ENCODE data around the gene FBRSL1. TPM values are rescaled to one million over a fixed set of nuclear protein-coding genes. Genes with fewer than 3 reads are reported as not detected.

The FBRSL1 gene
- total and polyA plus RNA-seq, 2 of the 8 experiments (the other 6 are each of a cell fraction or from before 2014, with no cell fraction given) = 18.4 to 109 TPM

DNA sequence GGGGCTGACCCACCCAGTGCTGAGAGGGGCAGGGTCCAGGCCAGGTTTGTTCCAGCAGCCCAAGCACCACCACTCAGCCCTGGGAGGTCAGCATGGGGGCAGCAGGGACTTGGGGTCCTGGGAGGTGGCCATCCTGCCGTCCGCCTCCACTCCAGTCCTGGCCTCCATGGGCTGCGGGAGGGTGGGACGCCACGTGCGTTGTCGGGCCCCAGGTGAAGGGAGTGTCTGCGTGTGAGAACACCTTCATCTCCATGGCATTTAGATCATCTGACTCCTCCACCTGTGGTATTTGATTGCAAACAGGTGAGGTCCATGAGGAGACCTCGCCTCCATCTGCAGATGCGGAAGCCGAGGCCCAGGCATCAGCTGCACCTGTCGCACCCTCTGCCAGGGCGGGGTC lies 44.1 kb downstream of the FBRSL1 start:
- Histone ChIP-seq H3K9ac (replicated peaks in 1 of 4; ENCODE audit: extremely low read depth in 1 of 4, low read depth in 3 of 4, low read length in 3 of 4) (no peak overlapping the region), H3K4me3 (ENCODE audit: extremely low read depth in 1 of 4, insufficient read depth in 2 of 4, low read depth in 3 of 4, low read length in 4 of 4) (no peak overlapping the region), H2BK20ac (ENCODE audit: low read length) (no peak overlapping the region), H3K79me2 (ENCODE audit: control insufficient read depth in 1 of 2, insufficient read depth in 2 of 2, low read length in 2 of 2) (no peaks in the 10 kb centered on the region), H3K27ac (ENCODE audit: low read depth, low read length) (no peak overlapping the region), H4K8ac (ENCODE audit: extremely low read depth, insufficient read depth, low read length) (no peak overlapping the region), H3K4me1 (replicated peaks in 1 of 4; ENCODE audit: control insufficient read depth in 3 of 4, insufficient read depth in 4 of 4, low read length in 3 of 4) (no peaks in the 10 kb centered on the region), H3K9me3 (ENCODE audit: insufficient read depth in 2 of 2, low read depth in 1 of 2, low read length in 1 of 2) (peaks cover 58 to 86% of the 10 kb centered on the region in 2 experiments), H3K23ac (ENCODE audit: insufficient read length) (no peak overlapping the region), H2AFZ (ENCODE audit: low read length) (no peak overlapping the region), H3K23me2 (ENCODE audit: low read depth, low read length) (no peaks in the 10 kb centered on the region; the same call in 1 of the 2 replicates), H4K5ac (ENCODE audit: insufficient read length, low read depth, low read length) (no peak overlapping the region), H3K4me2 (ENCODE audit: insufficient read depth in 1 of 2, low read depth in 2 of 2, low read length in 2 of 2) (no peak overlapping the region), H2BK15ac (ENCODE audit: low read length) (no peak overlapping the region), H2BK120ac (replicated peaks; ENCODE audit: low read depth, low read length) (no peak overlapping the region), H3K56ac (replicated peaks; ENCODE audit: insufficient read length, low read depth, low read length) (no peak overlapping the region), H2BK12ac (ENCODE audit: low read depth, low read length) (no peak overlapping the region), H3K79me1 (ENCODE audit: low read depth, low read length) (no peaks in the 10 kb centered on the region), H3K36me3 (ENCODE audit: control insufficient read depth in 2 of 4, insufficient read depth in 4 of 4, low read length in 3 of 4) (peaks cover 0 to 7% (median 0%) of the 10 kb centered on the region in 4 experiments; a peak in 3 of 8 replicates), H2BK5ac (ENCODE audit: low read depth, low read length) (no peak overlapping the region), H2AK5ac (ENCODE audit: low read depth, low read length) (no peak overlapping the region), H3K27me3 (replicated peaks in 1 of 4; ENCODE audit: control insufficient read depth in 3 of 4, extremely low read depth in 1 of 4, insufficient read depth in 3 of 4, low read length in 3 of 4) (peaks cover 28 to 72% (median 54%) of the 10 kb centered on the region in 4 experiments), H3K4ac (replicated peaks; ENCODE audit: insufficient read length, low read depth, low read length) (no peak overlapping the region), H3K18ac (ENCODE audit: extremely low read depth, low read length) (no peak overlapping the region), H4K91ac (replicated peaks; ENCODE audit: insufficient read length, low read length) (no peak overlapping the region), H3K14ac (ENCODE audit: insufficient read length) (no peak overlapping the region), H4K20me1 (replicated peaks in 1 of 2; ENCODE audit: control insufficient read depth in 1 of 2, insufficient read depth in 2 of 2, low read length in 2 of 2) (peaks cover 0 to 5% of the 10 kb centered on the region in 2 experiments)
- FAIRE-seq (no peak), DNase-seq (ENCODE audit: low read depth in 1 of 2, low spot score in 2 of 2) (no peak)
- WGBS, 2 experiments (ENCODE audit: extremely low coverage in 1 of 2, insufficient coverage in 1 of 2, insufficient read length in 1 of 2, insufficient replicate concordance in 2 of 2, low coverage in 1 of 2, low lambda C conversion rate in 2 of 2, missing lambda C conversion rate in 1 of 2) = 90% methylated on average over 7 of the region's 13 CpGs; no CpG with 5 or more reads in 1 of the 2 experiments
- POLR2A ChIA-PET (ENCODE audit: partially characterized antibody) = interaction anchor here (1.1 kb wide), 1 partner anchor 9 kb away, joined by 3 read pairs; no protein-coding TSS in a partner anchor
- no peak for TF ChIP-seq KDM4A (IDR thresholded peaks at IDR 0.05; ENCODE audit: low read depth, low read length, severe bottlenecking)
- TF ChIP-seq, protein P1, sequence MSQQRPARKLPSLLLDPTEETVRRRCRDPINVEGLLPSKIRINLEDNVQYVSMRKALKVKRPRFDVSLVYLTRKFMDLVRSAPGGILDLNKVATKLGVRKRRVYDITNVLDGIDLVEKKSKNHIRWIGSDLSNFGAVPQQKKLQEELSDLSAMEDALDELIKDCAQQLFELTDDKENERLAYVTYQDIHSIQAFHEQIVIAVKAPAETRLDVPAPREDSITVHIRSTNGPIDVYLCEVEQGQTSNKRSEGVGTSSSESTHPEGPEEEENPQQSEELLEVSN (IDR thresholded peaks at IDR 0.05) = no peak
- CTCF ChIA-PET (ENCODE audit: partially characterized antibody) = no interaction called here
